Measurements from ENCODE around the gene BNIP5. TPM values are rescaled to one million over a fixed set of nuclear protein-coding genes. Genes with fewer than 3 reads are reported as not detected.

BNIP5 gene
- total RNA-seq, 1 experiment from 2014 or later: not detected

DNA sequence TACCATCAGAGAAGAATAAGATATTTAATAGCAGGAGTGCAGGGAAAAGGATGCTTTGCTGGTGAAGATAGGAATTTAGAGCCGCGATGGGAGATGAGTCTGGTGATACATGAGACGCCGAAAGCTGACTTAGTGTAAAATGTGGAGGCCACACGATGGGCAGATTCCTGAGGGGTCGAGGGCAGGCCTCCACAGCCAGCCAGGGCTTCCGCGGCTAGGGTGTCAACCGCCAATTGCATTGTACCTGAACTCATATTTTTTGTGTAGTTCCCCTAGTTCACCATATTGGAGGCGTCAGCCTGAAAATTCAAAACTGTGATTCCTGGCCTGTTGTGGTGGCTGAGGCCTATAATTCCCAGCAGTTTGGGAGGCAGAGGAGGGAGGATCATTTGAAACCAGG, 42.2 kb upstream of the BNIP5 start:
- CTCF ChIA-PET: no interaction called here

DNA sequence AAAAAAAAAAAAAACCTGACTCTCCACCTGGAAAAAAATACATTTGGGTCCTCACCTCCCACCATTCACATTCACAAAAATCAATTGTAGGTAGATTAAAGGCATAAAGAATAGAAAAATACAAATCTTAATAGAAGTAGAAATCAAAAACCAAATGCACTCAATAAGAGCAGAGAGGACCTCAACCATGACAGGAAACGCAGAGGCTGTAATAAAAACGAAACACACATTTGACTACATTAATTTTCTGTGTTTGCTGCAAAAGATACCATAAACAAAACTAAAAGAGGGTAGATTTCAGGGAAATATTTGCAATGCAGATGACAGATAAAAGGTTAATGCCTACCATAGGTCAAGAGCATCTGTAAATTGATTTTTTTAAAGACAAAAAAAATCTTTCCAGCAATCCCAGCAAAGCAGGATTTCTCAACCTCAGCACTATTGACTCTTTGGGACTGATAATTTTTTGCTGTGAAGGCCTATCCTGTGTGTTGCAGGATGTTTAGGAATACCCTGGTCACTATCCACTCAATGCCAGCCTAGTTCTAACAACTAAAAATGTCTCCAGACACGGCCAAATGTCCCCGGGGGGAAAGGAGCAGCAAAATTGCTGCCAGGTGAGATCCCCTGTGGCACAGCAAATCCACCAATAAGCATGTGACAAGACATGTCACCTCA, 41.7 kb upstream of the BNIP5 start:
- intact Hi-C loops (cut with micrococcal nuclease; ENCODE audit: unreplicated experiment): no loop called here
- H3K4me1 ChIP-seq (ENCODE audit: insufficient read depth, low read length, poor library complexity, severe bottlenecking): no peaks in the 10 kb centered on the region
- H3K27me3 ChIP-seq (replicated peaks; ENCODE audit: insufficient read depth, low read depth, low read length, poor library complexity): no peaks in the 10 kb centered on the region
- ChIA-PET CTCF (no interaction called here), POLR2A (ENCODE audit: low non-redundant PET) (no interaction called here)
- no peak overlapping the region for H3K4me3 ChIP-seq (ENCODE audit: low read depth, low read length, poor library complexity, severe bottlenecking)
- no peak overlapping the region for H3K27ac ChIP-seq (ENCODE audit: low read depth, low read length, poor library complexity, severe bottlenecking)
- H3K9me3 ChIP-seq (ENCODE audit: low read depth, low read length, poor library complexity, severe bottlenecking): no peaks in the 10 kb centered on the region
- DNase-seq (ENCODE audit: low spot score): no peak
- H3K36me3 ChIP-seq (ENCODE audit: insufficient read depth, low read length, poor library complexity, severe bottlenecking): no peaks in the 10 kb centered on the region
- no TSS peak for BruUV-seq (replicated peaks)
- no peak for TF ChIP-seq EZH2 (IDR thresholded peaks at IDR 0.05; ENCODE audit: borderline replicate concordance, low read depth, low read length, poor library complexity, severe bottlenecking)
- TF ChIP-seq, protein P1, sequence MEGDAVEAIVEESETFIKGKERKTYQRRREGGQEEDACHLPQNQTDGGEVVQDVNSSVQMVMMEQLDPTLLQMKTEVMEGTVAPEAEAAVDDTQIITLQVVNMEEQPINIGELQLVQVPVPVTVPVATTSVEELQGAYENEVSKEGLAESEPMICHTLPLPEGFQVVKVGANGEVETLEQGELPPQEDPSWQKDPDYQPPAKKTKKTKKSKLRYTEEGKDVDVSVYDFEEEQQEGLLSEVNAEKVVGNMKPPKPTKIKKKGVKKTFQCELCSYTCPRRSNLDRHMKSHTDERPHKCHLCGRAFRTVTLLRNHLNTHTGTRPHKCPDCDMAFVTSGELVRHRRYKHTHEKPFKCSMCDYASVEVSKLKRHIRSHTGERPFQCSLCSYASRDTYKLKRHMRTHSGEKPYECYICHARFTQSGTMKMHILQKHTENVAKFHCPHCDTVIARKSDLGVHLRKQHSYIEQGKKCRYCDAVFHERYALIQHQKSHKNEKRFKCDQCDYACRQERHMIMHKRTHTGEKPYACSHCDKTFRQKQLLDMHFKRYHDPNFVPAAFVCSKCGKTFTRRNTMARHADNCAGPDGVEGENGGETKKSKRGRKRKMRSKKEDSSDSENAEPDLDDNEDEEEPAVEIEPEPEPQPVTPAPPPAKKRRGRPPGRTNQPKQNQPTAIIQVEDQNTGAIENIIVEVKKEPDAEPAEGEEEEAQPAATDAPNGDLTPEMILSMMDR (conservative IDR thresholded peaks at IDR 0.05; ENCODE audit: low read depth, low read length): no peak

More for the DNA sequence above, 42.2 kb upstream of the BNIP5 start:
- H3K4me3 ChIP-seq (ENCODE audit: low read depth, low read length, poor library complexity, severe bottlenecking): no peak overlapping the region
- H3K27me3 ChIP-seq (replicated peaks; ENCODE audit: insufficient read depth, low read depth, low read length, poor library complexity): no peaks in the 10 kb centered on the region
- DNase-seq (ENCODE audit: low spot score): no peak
- POLR2A ChIA-PET (ENCODE audit: low non-redundant PET): interaction anchor here (0.6 kb wide), 1 partner anchor 393 kb away, joined by 9 read pairs; no protein-coding TSS in a partner anchor
- H3K36me3 ChIP-seq (ENCODE audit: insufficient read depth, low read length, poor library complexity, severe bottlenecking): no peaks in the 10 kb centered on the region
- no peak overlapping the region for H3K27ac ChIP-seq (ENCODE audit: low read depth, low read length, poor library complexity, severe bottlenecking)
- no peaks in the 10 kb centered on the region for H3K4me1 ChIP-seq (ENCODE audit: insufficient read depth, low read length, poor library complexity, severe bottlenecking)
- intact Hi-C loops (cut with micrococcal nuclease; ENCODE audit: unreplicated experiment): no loop called here
- TF ChIP-seq EZH2 (IDR thresholded peaks at IDR 0.05; ENCODE audit: borderline replicate concordance, low read depth, low read length, poor library complexity, severe bottlenecking): no peak
- TF ChIP-seq, protein P1 (conservative IDR thresholded peaks at IDR 0.05; ENCODE audit: low read depth, low read length): no peak
- no peaks in the 10 kb centered on the region for H3K9me3 ChIP-seq (ENCODE audit: low read depth, low read length, poor library complexity, severe bottlenecking)
- no TSS peak for BruUV-seq (replicated peaks)

DNA sequence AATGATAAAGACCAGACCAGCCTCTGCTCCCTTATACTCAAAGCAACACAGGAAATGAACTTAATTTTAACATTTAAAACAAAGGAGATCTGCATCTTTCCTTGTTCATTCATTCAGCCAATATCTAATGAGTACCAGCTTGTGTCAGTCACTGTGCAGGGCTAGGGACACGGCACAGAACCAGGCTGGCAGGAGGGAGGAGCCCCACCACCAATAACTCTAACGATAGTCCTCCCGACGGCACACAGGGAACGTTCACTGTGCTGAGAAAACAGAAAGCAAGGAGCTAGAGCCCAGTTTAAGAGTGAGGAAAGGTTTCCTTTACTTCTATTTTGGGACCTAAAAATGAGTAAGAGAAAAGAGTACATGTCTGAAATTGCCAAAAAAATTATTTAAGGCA, 40.9 kb upstream of the BNIP5 start:
- TF ChIP-seq EZH2 (IDR thresholded peaks at IDR 0.05; ENCODE audit: borderline replicate concordance, low read depth, low read length, poor library complexity, severe bottlenecking): no peak
- TF ChIP-seq, protein P1 (conservative IDR thresholded peaks at IDR 0.05; ENCODE audit: low read depth, low read length): no peak
- no peaks in the 10 kb centered on the region for H3K27me3 ChIP-seq (replicated peaks; ENCODE audit: insufficient read depth, low read depth, low read length, poor library complexity)
- ChIA-PET CTCF (no interaction called here), POLR2A (ENCODE audit: low non-redundant PET) (no interaction called here)
- intact Hi-C loops (cut with micrococcal nuclease; ENCODE audit: unreplicated experiment): no loop called here
- H3K4me1 ChIP-seq (ENCODE audit: insufficient read depth, low read length, poor library complexity, severe bottlenecking): no peaks in the 10 kb centered on the region
- no peak overlapping the region for H3K27ac ChIP-seq (ENCODE audit: low read depth, low read length, poor library complexity, severe bottlenecking)
- H3K9me3 ChIP-seq (ENCODE audit: low read depth, low read length, poor library complexity, severe bottlenecking): no peaks in the 10 kb centered on the region
- no peak overlapping the region for H3K4me3 ChIP-seq (ENCODE audit: low read depth, low read length, poor library complexity, severe bottlenecking)
- H3K36me3 ChIP-seq (ENCODE audit: insufficient read depth, low read length, poor library complexity, severe bottlenecking): no peaks in the 10 kb centered on the region
- BruUV-seq (replicated peaks): no TSS peak
- DNase-seq (ENCODE audit: low spot score): no peak
